Measurements from ENCODE around the gene TDRD7. TPM values are rescaled to one million over a fixed set of nuclear protein-coding genes. Genes with fewer than 3 reads are reported as not detected.
A peak's percentile ranks its signal among the peaks of the same experiment; 100 is the strongest.

TDRD7 gene
- polyA plus RNA-seq, 1 donor (not counting 4 experiments of a cell fraction or from before 2014, with no cell fraction given): 10.5 TPM

GRCh38 chr9:97501177-97501971 is 89.5 kb downstream of the TDRD7 start, which contains the start of gene TMOD1:
TMOD1 (plus strand) TSS chr9:97501666; CDS start chr9:97524189, 22,523 bp downstream.
- no peak for FAIRE-seq

GRCh38 chr9:97501972-97502221 is 90.0 kb downstream of the TDRD7 start:
- dilution Hi-C loops (cut with MboI; ENCODE audit: extremely low pct_ligation_motif_present, low sequenced_read_pairs): no loop called here
- Histone ChIP-seq H3K9me1 (ENCODE audit: control insufficient read depth, extremely low read depth, insufficient read depth, low read length) (no peaks in the 10 kb centered on the region), H3K79me2 (ENCODE audit: control insufficient read depth, insufficient read depth, low read length) (no peaks in the 10 kb centered on the region), H3K9ac (ENCODE audit: control insufficient read depth, extremely low read depth, insufficient read depth, low read length) (no peak overlapping the region), H3K4me3 (ENCODE audit: control insufficient read depth in 2 of 3, extremely low read depth in 1 of 3, insufficient read depth in 2 of 3, low read depth in 1 of 3, low read length in 3 of 3) (peak overlapping the region in 2 of 3 experiments; percentile 29 to 40), H3K9me3 (ENCODE audit: control insufficient read depth, low read depth, low read length) (no peaks in the 10 kb centered on the region), H3K4me1 (ENCODE audit: control insufficient read depth, extremely low read depth, insufficient read depth, low read length) (no peaks in the 10 kb centered on the region), H3K36me3 (ENCODE audit: control insufficient read depth in 2 of 2, extremely low read depth in 1 of 2, insufficient read depth in 2 of 2, low read length in 2 of 2) (no peaks in the 10 kb centered on the region), H2AFZ (ENCODE audit: control insufficient read depth, low read length) (no peak overlapping the region), H4K20me1 (ENCODE audit: control insufficient read depth, extremely low read depth, insufficient read depth, low read length) (peaks cover 3% of the 10 kb centered on the region), H3K27me3 (ENCODE audit: control insufficient read depth, extremely low read depth, insufficient read depth, low read length) (peaks cover 65% of the 10 kb centered on the region), H3K4me2 (ENCODE audit: control insufficient read depth, extremely low read depth, insufficient read depth, low read depth, low read length) (peak overlapping the region; percentile 56), H3K27ac (ENCODE audit: control insufficient read depth, insufficient read depth, low read length) (no peak overlapping the region)
- TF ChIP-seq CTCF (optimal IDR thresholded peaks at IDR 0.05 in 1 of 3, IDR thresholded peaks at IDR 0.05 in 1 of 3, conservative IDR thresholded peaks at IDR 0.05 in 1 of 3; ENCODE audit: extremely low read depth in 1 of 3, insufficient read depth in 2 of 3, low read length in 3 of 3): no peak
- no peak for TF ChIP-seq EZH2 (IDR thresholded peaks at IDR 0.05; ENCODE audit: low read length)
- DNase-seq (ENCODE audit: low read depth, low spot score) (no peak), FAIRE-seq (no peak)

More at GRCh38 chr9:97501177-97501971, 89.5 kb downstream of the TDRD7 start, which contains the start of gene TMOD1:
- Histone ChIP-seq H3K79me2 (ENCODE audit: control insufficient read depth, insufficient read depth, low read length) (no peaks in the 10 kb centered on the region), H2AFZ (ENCODE audit: control insufficient read depth, low read length) (no peak within 1 kb of the TSS), H3K4me3 (ENCODE audit: control insufficient read depth in 2 of 3, extremely low read depth in 1 of 3, insufficient read depth in 2 of 3, low read depth in 1 of 3, low read length in 3 of 3) (peak within 1 kb of the TSS; percentile 29 to 40 (median 30)), H3K36me3 (ENCODE audit: control insufficient read depth in 2 of 2, extremely low read depth in 1 of 2, insufficient read depth in 2 of 2, low read length in 2 of 2) (no peaks in the 10 kb centered on the region), H3K9me1 (ENCODE audit: control insufficient read depth, extremely low read depth, insufficient read depth, low read length) (no peaks in the 10 kb centered on the region), H3K27ac (ENCODE audit: control insufficient read depth, insufficient read depth, low read length) (no peak within 1 kb of the TSS), H4K20me1 (ENCODE audit: control insufficient read depth, extremely low read depth, insufficient read depth, low read length) (peaks cover 3% of the 10 kb centered on the region), H3K4me2 (ENCODE audit: control insufficient read depth, extremely low read depth, insufficient read depth, low read depth, low read length) (peak within 1 kb of the TSS; percentile 62), H3K9ac (ENCODE audit: control insufficient read depth, extremely low read depth, insufficient read depth, low read length) (no peak within 1 kb of the TSS), H3K4me1 (ENCODE audit: control insufficient read depth, extremely low read depth, insufficient read depth, low read length) (no peaks in the 10 kb centered on the region), H3K27me3 (ENCODE audit: control insufficient read depth, extremely low read depth, insufficient read depth, low read length) (peaks cover 60% of the 10 kb centered on the region), H3K9me3 (ENCODE audit: control insufficient read depth, low read depth, low read length) (no peaks in the 10 kb centered on the region)
- no peak for DNase-seq (ENCODE audit: low read depth, low spot score)
- TF ChIP-seq EZH2 (IDR thresholded peaks at IDR 0.05; ENCODE audit: low read length) (peak; percentile 70), CTCF (optimal IDR thresholded peaks at IDR 0.05 in 1 of 3, IDR thresholded peaks at IDR 0.05 in 1 of 3, conservative IDR thresholded peaks at IDR 0.05 in 1 of 3; ENCODE audit: extremely low read depth in 1 of 3, insufficient read depth in 2 of 3, low read length in 3 of 3) (peak in 1 of 3 experiments; percentile 40)
- dilution Hi-C loops (cut with MboI; ENCODE audit: extremely low pct_ligation_motif_present, low sequenced_read_pairs): no loop called here

All from keratinocyte (primary cell).